ENCODE results near the gene ZNF593.

Gene ZNF593

GRCh38 chr1:26158271-26158907 lies 11.3 kb upstream of the ZNF593 start:
- no peak for TF ChIP-seq POLR2A (IDR thresholded peaks at IDR 0.05; ENCODE audit: low read length)
- TF ChIP-seq GATA1 (IDR thresholded peaks at IDR 0.05; ENCODE audit: low read depth, low read length): no peak
- no peak for DNase-seq

GRCh38 chr1:26158908-26159742 lies 10.6 kb upstream of the ZNF593 start, which contains the start of gene FAM110D:
TSS of gene FAM110D (plus strand) at chr1:26159079. CDS start at chr1:26161292, 2,213 bp downstream.
- no peak for TF ChIP-seq GATA1 (IDR thresholded peaks at IDR 0.05; ENCODE audit: low read depth, low read length)
- no peak for TF ChIP-seq POLR2A (IDR thresholded peaks at IDR 0.05; ENCODE audit: low read length)
- no peak for DNase-seq

GRCh38 chr1:26159743-26160039 lies 10.0 kb upstream of the ZNF593 start:
- TF ChIP-seq POLR2A (IDR thresholded peaks at IDR 0.05; ENCODE audit: low read length) (no peak), GATA1 (IDR thresholded peaks at IDR 0.05; ENCODE audit: low read depth, low read length) (no peak)

GRCh38 chr1:26160527-26161414 lies 8.9 kb upstream of the ZNF593 start:
- TF ChIP-seq GATA1 (IDR thresholded peaks at IDR 0.05; ENCODE audit: low read depth, low read length): no peak
- TF ChIP-seq POLR2A (IDR thresholded peaks at IDR 0.05; ENCODE audit: low read length): no peak
- DNase-seq: no peak

More at GRCh38 chr1:26159743-26160039, 10.0 kb upstream of the ZNF593 start:
- DNase-seq: no peak

- TF ChIP-seq POLR2A (IDR thresholded peaks at IDR 0.05; ENCODE audit: low read length): peak; percentile 27
- no peak for TF ChIP-seq GATA1 (IDR thresholded peaks at IDR 0.05; ENCODE audit: low read depth, low read length)
- peak in 1 of 2 experiments; percentile 84 for DNase-seq
These were observed 8.1 kb upstream of the ZNF593 start for GRCh38 chr1:26161415-26162219.

GRCh38 chr1:26162220-26162709 lies 7.4 kb upstream of the ZNF593 start:
- no peak for DNase-seq
- TF ChIP-seq POLR2A (IDR thresholded peaks at IDR 0.05; ENCODE audit: low read length) (no peak), GATA1 (IDR thresholded peaks at IDR 0.05; ENCODE audit: low read depth, low read length) (no peak)

GRCh38 chr1:26163684-26164035 lies 6.0 kb upstream of the ZNF593 start:
- DNase-seq: no peak
- TF ChIP-seq POLR2A (IDR thresholded peaks at IDR 0.05; ENCODE audit: low read length) (no peak), GATA1 (IDR thresholded peaks at IDR 0.05; ENCODE audit: low read depth, low read length) (no peak)

GRCh38 chr1:26164036-26164860 lies 5.5 kb upstream of the ZNF593 start:
- TF ChIP-seq GATA1 (IDR thresholded peaks at IDR 0.05; ENCODE audit: low read depth, low read length) (no peak), POLR2A (IDR thresholded peaks at IDR 0.05; ENCODE audit: low read length) (no peak)
- peak in 1 of 2 experiments; percentile 70 for DNase-seq

- TF ChIP-seq POLR2A (IDR thresholded peaks at IDR 0.05; ENCODE audit: low read length) (no peak), GATA1 (IDR thresholded peaks at IDR 0.05; ENCODE audit: low read depth, low read length) (no peak)
- no peak for DNase-seq
These were observed 4.6 kb upstream of the ZNF593 start for GRCh38 chr1:26164861-26165842.

GRCh38 chr1:26166719-26167281 lies 2.9 kb upstream of the ZNF593 start:
- no peak for TF ChIP-seq POLR2A (IDR thresholded peaks at IDR 0.05; ENCODE audit: low read length)
- TF ChIP-seq GATA1 (IDR thresholded peaks at IDR 0.05; ENCODE audit: low read depth, low read length): no peak
- no peak for DNase-seq

Data from erythroblast (primary cell).